ENCODE measurements around the gene TFEB. TPM values are rescaled to one million over a fixed set of nuclear protein-coding genes. Genes with fewer than 3 reads are reported as not detected.

TFEB gene
- total RNA-seq, 1 donor from 2014 or later: 18.6 TPM

DNA sequence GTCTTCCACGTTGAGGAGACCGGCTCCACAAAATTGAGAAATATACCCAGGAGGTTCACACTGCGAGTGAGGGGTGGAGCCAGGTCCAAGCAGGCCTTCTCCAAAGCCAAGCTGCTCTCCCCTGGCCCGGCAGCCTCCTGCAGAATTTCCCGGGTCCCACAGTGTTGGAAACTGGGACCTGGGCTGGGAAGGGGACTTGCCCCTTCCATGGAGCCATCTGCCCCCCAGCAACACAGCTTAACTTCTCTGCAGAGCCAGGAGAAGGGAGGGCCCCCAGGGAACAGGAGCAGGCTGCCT, 61.8 kb downstream of the TFEB start:
- TF ChIP-seq, protein P1, sequence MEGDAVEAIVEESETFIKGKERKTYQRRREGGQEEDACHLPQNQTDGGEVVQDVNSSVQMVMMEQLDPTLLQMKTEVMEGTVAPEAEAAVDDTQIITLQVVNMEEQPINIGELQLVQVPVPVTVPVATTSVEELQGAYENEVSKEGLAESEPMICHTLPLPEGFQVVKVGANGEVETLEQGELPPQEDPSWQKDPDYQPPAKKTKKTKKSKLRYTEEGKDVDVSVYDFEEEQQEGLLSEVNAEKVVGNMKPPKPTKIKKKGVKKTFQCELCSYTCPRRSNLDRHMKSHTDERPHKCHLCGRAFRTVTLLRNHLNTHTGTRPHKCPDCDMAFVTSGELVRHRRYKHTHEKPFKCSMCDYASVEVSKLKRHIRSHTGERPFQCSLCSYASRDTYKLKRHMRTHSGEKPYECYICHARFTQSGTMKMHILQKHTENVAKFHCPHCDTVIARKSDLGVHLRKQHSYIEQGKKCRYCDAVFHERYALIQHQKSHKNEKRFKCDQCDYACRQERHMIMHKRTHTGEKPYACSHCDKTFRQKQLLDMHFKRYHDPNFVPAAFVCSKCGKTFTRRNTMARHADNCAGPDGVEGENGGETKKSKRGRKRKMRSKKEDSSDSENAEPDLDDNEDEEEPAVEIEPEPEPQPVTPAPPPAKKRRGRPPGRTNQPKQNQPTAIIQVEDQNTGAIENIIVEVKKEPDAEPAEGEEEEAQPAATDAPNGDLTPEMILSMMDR (IDR thresholded peaks at IDR 0.05): no peak
- Histone ChIP-seq H3K4me3 (no peak overlapping the region), H3K36me3 (no peaks in the 10 kb centered on the region), H3K27me3 (no peaks in the 10 kb centered on the region), H3K27ac (no peak overlapping the region), H3K4me1 (no peaks in the 10 kb centered on the region), H3K9me3 (no peaks in the 10 kb centered on the region)
- no peak for DNase-seq (ENCODE audit: low spot score in 2 of 2)
- intact Hi-C loops (cut with DNase I): no loop called here

DNA sequence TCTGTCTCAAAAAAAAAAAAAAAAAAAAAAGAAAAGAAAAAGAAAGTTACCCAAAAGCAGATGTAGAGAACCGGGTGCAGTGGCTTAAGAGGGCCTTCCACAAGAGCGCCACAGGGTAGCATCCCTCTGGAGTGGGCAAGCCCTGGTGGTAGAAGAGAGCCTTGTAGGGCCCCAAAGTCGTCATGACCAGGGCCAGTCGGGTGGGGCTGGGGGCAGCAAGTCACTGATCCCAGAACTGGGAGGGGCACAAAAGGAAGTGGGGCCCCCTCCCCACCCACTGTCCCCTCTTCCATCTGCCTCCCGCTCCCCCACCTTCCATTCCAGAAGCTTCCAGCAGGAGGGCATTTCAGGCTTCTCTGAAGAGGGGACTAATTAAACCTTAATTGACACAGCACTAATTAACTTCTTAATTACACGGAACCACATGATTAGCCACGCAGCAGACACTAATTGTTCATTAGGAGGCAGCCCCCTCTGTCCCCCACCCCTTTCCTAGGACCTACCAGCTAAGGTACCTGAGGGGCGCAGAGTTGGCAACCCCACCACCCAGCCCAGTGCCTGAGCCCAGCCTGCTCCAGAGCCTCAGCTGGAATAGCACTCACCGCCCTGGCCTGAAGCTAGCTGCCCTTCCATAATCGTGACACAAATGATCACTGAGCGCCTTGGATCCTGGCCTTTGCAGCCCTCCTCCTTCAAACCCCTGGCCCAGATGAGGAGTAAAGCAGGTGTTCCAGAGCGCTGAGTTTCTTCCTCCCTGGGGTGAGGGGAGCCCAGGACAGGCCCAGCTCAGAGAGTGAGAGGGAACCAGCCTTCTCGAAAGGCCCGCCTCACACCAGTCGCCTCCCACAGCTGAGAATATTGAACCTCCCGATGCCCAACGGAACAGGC, 62.3 kb downstream of the TFEB start:
- intact Hi-C loops (cut with DNase I): no loop called here
- Histone ChIP-seq H3K4me3 (no peak overlapping the region), H3K4me1 (no peaks in the 10 kb centered on the region), H3K36me3 (no peaks in the 10 kb centered on the region), H3K9me3 (no peaks in the 10 kb centered on the region), H3K27ac (no peak overlapping the region), H3K27me3 (no peaks in the 10 kb centered on the region)
- TF ChIP-seq, protein P1 (IDR thresholded peaks at IDR 0.05): no peak
- DNase-seq (ENCODE audit: low spot score in 2 of 2): no peak

DNA sequence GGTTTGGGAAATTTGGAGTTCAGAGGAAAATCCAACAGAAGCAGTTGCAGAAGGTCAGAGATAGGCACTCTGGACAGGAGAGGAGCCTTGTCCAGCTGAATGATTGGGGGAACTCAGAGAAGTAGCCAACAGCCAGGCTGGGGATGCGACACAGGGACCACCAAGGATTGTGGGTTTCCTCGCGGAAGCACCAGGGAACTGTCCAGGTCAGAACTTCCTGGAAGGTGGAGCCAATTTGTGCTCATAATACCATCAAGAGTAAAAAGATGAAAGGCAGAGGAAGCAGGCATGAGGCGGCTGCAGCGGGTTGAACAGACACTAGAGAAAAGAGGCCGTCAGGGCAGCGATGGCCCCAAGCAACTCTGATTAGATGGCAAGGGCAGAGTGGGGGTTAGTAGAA, 63.4 kb downstream of the TFEB start:
- TF ChIP-seq, protein P1 (IDR thresholded peaks at IDR 0.05): no peak
- intact Hi-C loops (cut with DNase I): no loop called here
- no peaks in the 10 kb centered on the region for H3K27me3 ChIP-seq

DNA sequence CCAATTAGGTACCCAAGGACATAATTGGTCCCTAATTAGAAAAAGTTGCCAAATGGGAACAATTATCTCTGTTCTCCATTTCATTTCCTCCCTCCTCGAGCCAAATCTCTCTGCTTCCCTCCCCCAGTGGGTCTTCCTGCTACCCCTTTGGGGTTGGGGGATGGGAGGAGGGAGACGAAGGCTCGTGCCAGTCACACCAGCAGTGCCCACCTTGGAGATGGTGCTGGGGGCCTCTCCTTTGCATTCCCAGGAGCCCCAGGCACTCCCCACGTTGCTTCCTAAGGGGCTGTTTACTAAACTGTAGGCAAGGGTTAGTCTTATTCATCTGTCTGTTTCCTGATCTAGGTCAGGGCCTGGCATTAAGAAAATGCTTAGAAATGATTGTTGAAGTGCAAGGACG, 64.0 kb downstream of the TFEB start:
- no peak for DNase-seq (ENCODE audit: low spot score in 2 of 2)
- H3K27ac ChIP-seq: no peak overlapping the region
- TF ChIP-seq, protein P1 (IDR thresholded peaks at IDR 0.05): no peak
- no peaks in the 10 kb centered on the region for H3K27me3 ChIP-seq
- intact Hi-C loops (cut with DNase I): no loop called here
- no peaks in the 10 kb centered on the region for H3K36me3 ChIP-seq
- no peaks in the 10 kb centered on the region for H3K4me1 ChIP-seq
- no peaks in the 10 kb centered on the region for H3K9me3 ChIP-seq
- no peak overlapping the region for H3K4me3 ChIP-seq

More for the DNA sequence above, 63.4 kb downstream of the TFEB start:
- no peaks in the 10 kb centered on the region for H3K4me1 ChIP-seq
- no peak overlapping the region for H3K27ac ChIP-seq
- no peaks in the 10 kb centered on the region for H3K9me3 ChIP-seq
- no peak for DNase-seq (ENCODE audit: low spot score in 2 of 2)
- H3K4me3 ChIP-seq: no peak overlapping the region
- H3K36me3 ChIP-seq: no peaks in the 10 kb centered on the region

DNA sequence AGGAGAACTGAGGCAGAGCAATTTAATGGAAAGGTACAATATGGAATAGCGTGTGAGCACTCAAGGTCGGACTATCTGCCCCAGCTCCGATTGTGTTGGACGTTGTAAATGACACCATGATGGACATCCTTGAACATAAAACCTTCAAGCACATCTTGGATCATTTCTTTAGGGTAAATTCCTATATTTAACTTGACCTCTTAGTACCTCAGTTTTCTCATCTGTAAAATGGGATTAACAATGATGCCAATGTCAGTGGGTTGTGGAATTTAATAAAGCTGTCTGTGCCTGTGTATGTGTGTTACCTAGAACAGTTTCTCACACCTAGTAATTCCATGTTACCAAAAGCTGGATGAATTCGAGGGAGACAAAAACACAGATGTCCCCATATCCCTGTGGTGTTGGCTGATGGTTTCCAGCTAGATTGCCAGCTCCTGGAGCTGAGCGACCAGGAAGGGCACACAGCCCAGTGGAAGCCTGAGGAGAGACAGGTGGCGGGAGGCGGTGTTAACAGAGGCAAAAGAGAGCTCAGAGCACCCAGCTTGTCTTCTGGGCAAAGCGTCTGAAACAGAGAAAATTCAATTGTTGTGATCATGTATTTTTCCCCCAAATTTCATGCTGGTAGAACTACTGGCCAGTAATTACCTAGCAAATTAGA, 64.6 kb downstream of the TFEB start:
- TF ChIP-seq, protein P1 (IDR thresholded peaks at IDR 0.05): no peak
- no peak for DNase-seq (ENCODE audit: low spot score in 2 of 2)
- intact Hi-C loops (cut with DNase I): no loop called here

More for the DNA sequence above, 64.6 kb downstream of the TFEB start:
- H3K27me3 ChIP-seq: no peaks in the 10 kb centered on the region
- H3K36me3 ChIP-seq: no peaks in the 10 kb centered on the region
- H3K4me3 ChIP-seq: no peak overlapping the region
- H3K27ac ChIP-seq: no peak overlapping the region
- H3K9me3 ChIP-seq: no peaks in the 10 kb centered on the region
- H3K4me1 ChIP-seq: no peaks in the 10 kb centered on the region
